Liver (tissue), 9 donors: ENCODE results near the gene FRS2. TPM values are rescaled to one million over a fixed set of nuclear protein-coding genes. Genes with fewer than 3 reads are reported as not detected.

Source experiments
- DNase-seq: peaks from one replicate; pipeline ENCODE4 v3.0.0-alpha.2; 2017; ENCODE audit warnings: low spot score
- H3K27ac ChIP-seq, 2 donors: one replicate each; pipeline ENCODE4 v1.7.0; 2013; ENCODE audit warnings: inconsistent platforms in 2 of 2, low read length in 2 of 2, control low read depth in 1 of 2, low read depth in 1 of 2, mild to moderate bottlenecking in 1 of 2
- H3K27me3 ChIP-seq, 4 donors: one replicate each; pipeline versions ENCODE4 v1.6.1 to v1.7.0; 2013; ENCODE audit warnings: low read length in 3 of 4, inconsistent platforms in 1 of 4, mild to moderate bottlenecking in 1 of 4, moderate library complexity in 1 of 4; ENCODE audit not compliant: control insufficient read depth in 4 of 4, insufficient read depth in 4 of 4
- H3K36me3 ChIP-seq, 4 donors: one replicate each; pipeline versions ENCODE4 v1.6.1 to v1.7.0; 2013; ENCODE audit warnings: low read length in 3 of 4, mild to moderate bottlenecking in 3 of 4, low read depth in 1 of 4, moderate library complexity in 1 of 4; ENCODE audit not compliant: control insufficient read depth in 4 of 4, insufficient read depth in 3 of 4
- H3K4me1 ChIP-seq, 4 donors: one replicate each; pipeline versions ENCODE4 v1.6.1 to v1.7.0; 2013; ENCODE audit warnings: low read length in 3 of 4, mild to moderate bottlenecking in 3 of 4, moderate library complexity in 1 of 4; ENCODE audit not compliant: control insufficient read depth in 4 of 4, insufficient read depth in 4 of 4
- H3K4me3 ChIP-seq, 3 donors: one replicate each; pipeline versions ENCODE4 v1.6.1 to v1.7.0; 2013; ENCODE audit warnings: low read length in 3 of 3, control low read depth in 1 of 3, low read depth in 1 of 3, mild to moderate bottlenecking in 1 of 3
- H3K9ac ChIP-seq, 2 donors: one replicate each; pipeline ENCODE4 v1.7.0; 2013; ENCODE audit warnings: low read length in 2 of 2, mild to moderate bottlenecking in 2 of 2, moderate library complexity in 2 of 2, control low read depth in 1 of 2, low read depth in 1 of 2
- H3K9me3 ChIP-seq, 4 donors: one replicate each; pipeline versions ENCODE4 v1.6.1 to v1.7.0; 2013; ENCODE audit warnings: low read length in 3 of 4; ENCODE audit not compliant: control insufficient read depth in 4 of 4
- ATF3 ChIP-seq: IDR thresholded peaks from 2 replicates; pipeline ENCODE4 v1.6.1; 2016; ENCODE audit warnings: antibody characterized with exemption
- EGR1 ChIP-seq, 2 donors: IDR thresholded peaks; 2 replicates each; pipeline ENCODE4 v1.6.1; 2016 to 2018; ENCODE audit warnings: antibody characterized with exemption in 2 of 2, low read depth in 2 of 2
- FOXA1 ChIP-seq: IDR thresholded peaks from 2 replicates; pipeline ENCODE4 v1.6.1; 2016; ENCODE audit warnings: antibody characterized with exemption
- FOXA2 ChIP-seq: IDR thresholded peaks from 2 replicates; pipeline ENCODE4 v1.6.1; 2016; ENCODE audit warnings: antibody characterized with exemption
- GABPA ChIP-seq, 2 donors: IDR thresholded peaks in 1 of 2; conservative IDR thresholded peaks in 1 of 2; 2 replicates each; pipeline ENCODE4 v1.6.1; 2016; ENCODE audit warnings: antibody characterized with exemption in 2 of 2, mild to moderate bottlenecking in 1 of 2, moderate library complexity in 1 of 2
- HNF4A ChIP-seq, 2 donors: conservative IDR thresholded peaks; 2 replicates each; pipeline ENCODE4 v1.6.1; 2016; ENCODE audit warnings: antibody characterized with exemption in 2 of 2, mild to moderate bottlenecking in 2 of 2
- HNF4G ChIP-seq: IDR thresholded peaks from 2 replicates; pipeline ENCODE4 v1.6.1; 2016; ENCODE audit warnings: antibody characterized with exemption
- JUND ChIP-seq, 2 donors: IDR thresholded peaks; 2 replicates each; pipeline ENCODE4 v1.6.1; 2016; ENCODE audit warnings: antibody characterized with exemption in 2 of 2
- MAX ChIP-seq: IDR thresholded peaks from 2 replicates; pipeline ENCODE4 v1.6.1; 2016; ENCODE audit warnings: antibody characterized with exemption
- NR2F2 ChIP-seq: IDR thresholded peaks from 2 replicates; pipeline ENCODE4 v1.6.1; 2016; ENCODE audit warnings: antibody characterized with exemption
- RAD21 ChIP-seq, 2 donors: IDR thresholded peaks; 2 replicates each; pipeline ENCODE4 v1.6.1; 2016; ENCODE audit warnings: antibody characterized with exemption in 2 of 2, mild to moderate bottlenecking in 2 of 2
- REST ChIP-seq: IDR thresholded peaks from 2 replicates; pipeline ENCODE4 v1.6.1; 2016; ENCODE audit warnings: antibody characterized with exemption, mild to moderate bottlenecking
- RXRA ChIP-seq, 2 donors: IDR thresholded peaks; 2 replicates each; pipeline ENCODE4 v1.6.1; 2017 to 2018; ENCODE audit warnings: antibody characterized with exemption in 2 of 2, mild to moderate bottlenecking in 1 of 2
- SP1 ChIP-seq: IDR thresholded peaks from 2 replicates; pipeline ENCODE4 v1.6.1; 2018; ENCODE audit warnings: antibody characterized with exemption, mild to moderate bottlenecking
- TAF1 ChIP-seq: conservative IDR thresholded peaks from 2 replicates; pipeline ENCODE4 v1.6.1; 2016; ENCODE audit warnings: antibody characterized with exemption, mild to moderate bottlenecking
- YY1 ChIP-seq: IDR thresholded peaks from 2 replicates; pipeline ENCODE4 v1.6.1; 2016; ENCODE audit warnings: antibody characterized with exemption, mild to moderate bottlenecking
- ZBTB33 ChIP-seq: IDR thresholded peaks from 2 replicates; pipeline ENCODE4 v1.6.1; 2016; ENCODE audit warnings: antibody characterized with exemption
- WGBS: extraction: QIAGEN DNeasy Blood & Tissue Kit; methylation state at CpG from one replicate; pipeline ENCODE4 v1.1.7; 2013; 5-methylcytosine and 5-hydroxymethylcytosine counted together
- polyA plus RNA-seq, 2 donors: library from polyadenylated mRNA; stranded (reverse) in 1 of 2; unstranded in 1 of 2; fragments of 200-250 nt in 1 of 2; fragments of >200 nt in 1 of 2; fragmentation: Nextera tagmentation in 1 of 2; extraction: Ambion mirVana in 1 of 2; gene quantifications; one replicate each; pipeline versions ENCODE4 v1.2.1 to v1.2.3, GENCODE V29; 2013 to 2015
- total RNA-seq, 2 donors: library from RNA; depleted of rRNA; stranded (reverse); fragments of >200 nt; gene quantifications; one replicate each; pipeline ENCODE4 v1.2.3, GENCODE V29; 2014
- TF ChIP-seq, protein P1 (sequence below): fragments of 150-350 bp; IDR thresholded peaks from 2 replicates; pipeline ENCODE4 v1.5.1; 2017; ENCODE audit warnings: improper control_type of control experiment, low read depth, low read length; ENCODE audit not compliant: missing input control
- donor health status: healthy.
- donor health status: healthy.
- donor health status: healthy.
- donor health status: healthy.
- donor health status: healthy.

FRS2 gene
- total and polyA plus RNA-seq, 4 donors: 7.0 to 24.0 (median 21.9) TPM

DNA sequence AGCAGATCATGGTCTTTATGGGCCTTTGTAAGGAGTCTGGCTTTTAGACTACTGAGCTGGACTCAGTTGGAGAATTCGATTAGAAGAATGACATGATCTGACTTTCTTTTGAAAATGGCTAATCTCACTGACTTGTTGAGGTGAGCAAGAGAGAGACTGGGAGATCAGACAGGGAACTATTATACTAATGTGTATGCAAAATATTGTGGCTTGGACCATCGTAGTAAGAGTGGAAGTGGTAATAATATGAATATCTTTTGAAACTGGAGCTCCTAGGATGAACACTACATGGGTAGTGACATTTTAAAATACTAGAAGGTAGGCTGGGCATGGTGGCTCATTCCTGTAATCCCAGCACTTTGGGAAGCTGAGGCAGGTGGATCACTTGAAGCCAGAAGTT is 58.8 kb downstream of the FRS2 start:
- TF ChIP-seq FOXA2: no peak
- TF ChIP-seq MAX: no peak
- no peak for TF ChIP-seq EGR1 (IDR thresholded peaks at IDR 0.05; ENCODE audit: low read depth in 2 of 2)
- no peak for TF ChIP-seq RAD21 (IDR thresholded peaks at IDR 0.05)
- no peak for TF ChIP-seq REST
- TF ChIP-seq HNF4A (conservative IDR thresholded peaks at IDR 0.05): no peak
- no peak for TF ChIP-seq TAF1
- no peak for TF ChIP-seq ATF3
- TF ChIP-seq JUND (IDR thresholded peaks at IDR 0.05): no peak
- no peak for TF ChIP-seq SP1
- TF ChIP-seq RXRA (IDR thresholded peaks at IDR 0.05): no peak
- TF ChIP-seq ZBTB33: no peak
- no peak for TF ChIP-seq NR2F2
- TF ChIP-seq HNF4G: no peak
- no peak for TF ChIP-seq YY1
- TF ChIP-seq FOXA1: no peak
- TF ChIP-seq, protein P1, sequence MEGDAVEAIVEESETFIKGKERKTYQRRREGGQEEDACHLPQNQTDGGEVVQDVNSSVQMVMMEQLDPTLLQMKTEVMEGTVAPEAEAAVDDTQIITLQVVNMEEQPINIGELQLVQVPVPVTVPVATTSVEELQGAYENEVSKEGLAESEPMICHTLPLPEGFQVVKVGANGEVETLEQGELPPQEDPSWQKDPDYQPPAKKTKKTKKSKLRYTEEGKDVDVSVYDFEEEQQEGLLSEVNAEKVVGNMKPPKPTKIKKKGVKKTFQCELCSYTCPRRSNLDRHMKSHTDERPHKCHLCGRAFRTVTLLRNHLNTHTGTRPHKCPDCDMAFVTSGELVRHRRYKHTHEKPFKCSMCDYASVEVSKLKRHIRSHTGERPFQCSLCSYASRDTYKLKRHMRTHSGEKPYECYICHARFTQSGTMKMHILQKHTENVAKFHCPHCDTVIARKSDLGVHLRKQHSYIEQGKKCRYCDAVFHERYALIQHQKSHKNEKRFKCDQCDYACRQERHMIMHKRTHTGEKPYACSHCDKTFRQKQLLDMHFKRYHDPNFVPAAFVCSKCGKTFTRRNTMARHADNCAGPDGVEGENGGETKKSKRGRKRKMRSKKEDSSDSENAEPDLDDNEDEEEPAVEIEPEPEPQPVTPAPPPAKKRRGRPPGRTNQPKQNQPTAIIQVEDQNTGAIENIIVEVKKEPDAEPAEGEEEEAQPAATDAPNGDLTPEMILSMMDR: no peak
- H3K9ac ChIP-seq: no peak overlapping the region
- peaks cover 0 to 3% (median 1%) of the 10 kb centered on the region in 4 donors for H3K4me1 ChIP-seq
- H3K36me3 ChIP-seq: peaks cover 0 to 3% (median 2%) of the 10 kb centered on the region in 4 donors
- no peaks in the 10 kb centered on the region for H3K9me3 ChIP-seq
- 90% methylated on average over 2 of the region's 2 CpGs for WGBS
- no peak overlapping the region for H3K27ac ChIP-seq
- no peak overlapping the region for H3K4me3 ChIP-seq
- DNase-seq: no peak
- no peaks in the 10 kb centered on the region for H3K27me3 ChIP-seq

- Histone ChIP-seq H3K27ac (no peak overlapping the region), H3K27me3 (no peaks in the 10 kb centered on the region), H3K9me3 (no peaks in the 10 kb centered on the region), H3K4me3 (no peak overlapping the region), H3K36me3 (peaks cover 0 to 3% (median 2%) of the 10 kb centered on the region in 4 donors), H3K4me1 (no peaks in the 10 kb centered on the region), H3K9ac (no peak overlapping the region)
- 93% methylated on average over 3 of the region's 3 CpGs for WGBS
- TF ChIP-seq HNF4G (no peak), FOXA1 (no peak), TAF1 (no peak), GABPA (IDR thresholded peaks at IDR 0.05 in 1 of 2, conservative IDR thresholded peaks at IDR 0.05 in 1 of 2) (no peak), NR2F2 (no peak), RXRA (IDR thresholded peaks at IDR 0.05) (no peak), YY1 (no peak), FOXA2 (no peak), JUND (IDR thresholded peaks at IDR 0.05) (no peak), REST (no peak), EGR1 (IDR thresholded peaks at IDR 0.05; ENCODE audit: low read depth in 2 of 2) (no peak), HNF4A (conservative IDR thresholded peaks at IDR 0.05) (no peak)
- TF ChIP-seq, protein P1: no peak
- no peak for DNase-seq
Measured at GRCh38 chr12:69533844-69534243, 63.7 kb downstream of the FRS2 start.
